Uterus (tissue), 4 donors: ENCODE measurements around the gene NIPAL3. TPM values are rescaled to one million over a fixed set of nuclear protein-coding genes. Genes with fewer than 3 reads are reported as not detected.

ENCODE experiments used
- DNase-seq, 2 donors: peaks; one replicate each; pipeline ENCODE4 v3.0.0-alpha.2; 2019 to 2020
- H3K27ac ChIP-seq, 2 donors: fragments of 200-600 bp; sonication (generic); 1 replicate in 1 of 2; 2 replicates in 1 of 2; pipeline ENCODE4 v1.5.1; 2016 to 2018
- H3K27me3 ChIP-seq, 2 donors: fragments of 200-600 bp; sonication (generic); one replicate each; pipeline ENCODE4 v1.5.1; 2018 to 2019; ENCODE audit warnings: control low read depth in 1 of 2
- H3K36me3 ChIP-seq, 2 donors: fragments of 200-600 bp; sonication (generic); one replicate each; pipeline ENCODE4 v1.5.1; 2019; ENCODE audit warnings: control low read depth in 1 of 2
- H3K4me1 ChIP-seq, 2 donors: fragments of 200-600 bp; sonication (generic); one replicate each; pipeline ENCODE4 v1.5.1; 2018 to 2019; ENCODE audit warnings: control low read depth in 1 of 2
- H3K4me3 ChIP-seq, 2 donors: fragments of 200-600 bp; sonication (generic); 1 replicate in 1 of 2; 2 replicates in 1 of 2; pipeline ENCODE4 v1.5.1; 2018 to 2019; ENCODE audit warnings: mild to moderate bottlenecking in 1 of 2
- H3K9me3 ChIP-seq, 2 donors: fragments of 200-600 bp; sonication (generic); one replicate each; pipeline ENCODE4 v1.5.1; 2019; ENCODE audit warnings: control low read depth in 1 of 2
- CTCF ChIP-seq, 4 experiments: fragments of 200-600 bp in 2 of 4; fragments of 450-650 bp in 2 of 4; sonication (generic) in 2 of 4; IDR thresholded peaks; one replicate each; pipeline ENCODE4 v1.5.1; 2016 to 2019; ENCODE audit warnings: antibody characterized with exemption in 4 of 4, mild to moderate bottlenecking in 2 of 4, moderate library complexity in 1 of 4
- POLR2A ChIP-seq, 2 donors: fragments of 450-650 bp; IDR thresholded peaks; one replicate each; pipeline ENCODE4 v1.6.1; 2016; ENCODE audit warnings: antibody characterized with exemption in 2 of 2, mild to moderate bottlenecking in 1 of 2, moderate library complexity in 1 of 2
- intact Hi-C: fragments of 100-400 bp; cut with DNase I; formaldehyde crosslinking; loops from one replicate; pipeline ENCODE4 v1.15.1; 2023; ENCODE audit warnings: low total_unique reads
- total RNA-seq, 4 donors: library from RNA; depleted of rRNA in 3 of 4; stranded (reverse); fragments of >200 nt in 3 of 4; gene quantifications; one replicate each; pipeline versions ENCODE4 v1.1.0 to v1.2.4, GENCODE V29; 2014 to 2023
- donor health status: DM: yes; HTN: yes; CAD: no.

NIPAL3 gene
- total RNA-seq, 4 donors from 2014 or later, result 14.2 to 36.8 (median 21.5) TPM

GRCh38 chr1:24382165-24382577 is 33.4 kb upstream of the NIPAL3 start:
- Histone ChIP-seq H3K27me3 (no peaks in the 10 kb centered on the region), H3K4me1 (no peaks in the 10 kb centered on the region), H3K4me3 (no peak overlapping the region), H3K36me3 (no peaks in the 10 kb centered on the region), H3K27ac (no peak overlapping the region), H3K9me3 (no peaks in the 10 kb centered on the region)
- no peak for DNase-seq
- TF ChIP-seq POLR2A (IDR thresholded peaks at IDR 0.05) (no peak), CTCF (IDR thresholded peaks at IDR 0.05) (no peak)
- intact Hi-C loops, result no loop called here

GRCh38 chr1:24383381-24383940 is 32.1 kb upstream of the NIPAL3 start:
- Histone ChIP-seq H3K9me3 (no peaks in the 10 kb centered on the region), H3K27ac (no peak overlapping the region), H3K27me3 (no peaks in the 10 kb centered on the region), H3K36me3 (no peaks in the 10 kb centered on the region), H3K4me3 (no peak overlapping the region), H3K4me1 (no peaks in the 10 kb centered on the region)
- TF ChIP-seq POLR2A (IDR thresholded peaks at IDR 0.05) (no peak), CTCF (IDR thresholded peaks at IDR 0.05) (no peak)
- DNase-seq, result no peak
- intact Hi-C loops, result no loop called here

DNA sequence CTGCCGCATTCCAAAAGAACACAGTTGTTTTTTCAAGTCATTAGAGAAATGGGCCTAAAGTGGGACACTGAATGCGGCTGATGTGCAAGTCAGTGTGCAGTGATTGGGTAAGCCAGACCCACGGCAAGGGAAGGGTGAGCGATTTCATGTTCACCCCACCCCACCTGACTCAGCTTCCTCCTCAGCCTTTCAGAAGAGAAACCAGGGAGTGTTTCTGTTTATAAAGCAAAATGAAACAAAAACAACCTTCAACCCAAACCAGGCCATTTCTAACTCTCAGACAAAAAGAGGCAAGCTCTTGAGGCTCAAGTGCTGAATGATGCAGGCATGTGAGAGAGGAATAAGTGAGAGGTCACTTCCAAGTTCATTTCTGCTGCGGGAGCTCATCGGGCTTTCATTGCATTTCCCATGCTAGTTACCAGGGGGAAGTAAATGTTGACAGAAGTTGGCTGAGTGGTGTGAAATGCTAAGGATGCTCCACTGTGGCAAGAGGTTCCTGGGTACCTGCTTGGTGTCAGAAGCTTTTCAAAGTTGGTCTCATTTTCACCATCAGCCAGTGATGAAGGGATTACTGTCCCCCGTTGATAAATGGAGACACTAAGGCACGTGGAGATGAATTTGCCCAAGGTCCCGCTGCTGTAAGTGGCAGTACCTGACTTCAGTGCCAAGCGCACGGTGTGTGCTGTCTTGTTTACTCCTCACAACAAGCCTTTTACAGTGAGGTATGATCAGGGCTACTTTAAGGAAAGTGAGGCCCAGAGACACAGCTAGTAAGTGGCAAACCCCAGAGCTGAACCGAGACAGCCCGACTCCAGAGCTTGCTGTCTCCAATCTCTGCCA is 31.1 kb upstream of the NIPAL3 start:
- H3K36me3 ChIP-seq, result no peaks in the 10 kb centered on the region
- H3K4me3 ChIP-seq, result no peak overlapping the region
- DNase-seq, result no peak
- H3K4me1 ChIP-seq, result no peaks in the 10 kb centered on the region
- H3K27ac ChIP-seq, result no peak overlapping the region
- TF ChIP-seq CTCF (IDR thresholded peaks at IDR 0.05) (no peak), POLR2A (IDR thresholded peaks at IDR 0.05) (no peak)
- no peaks in the 10 kb centered on the region for H3K9me3 ChIP-seq
- intact Hi-C loops, result no loop called here
- no peaks in the 10 kb centered on the region for H3K27me3 ChIP-seq

DNA sequence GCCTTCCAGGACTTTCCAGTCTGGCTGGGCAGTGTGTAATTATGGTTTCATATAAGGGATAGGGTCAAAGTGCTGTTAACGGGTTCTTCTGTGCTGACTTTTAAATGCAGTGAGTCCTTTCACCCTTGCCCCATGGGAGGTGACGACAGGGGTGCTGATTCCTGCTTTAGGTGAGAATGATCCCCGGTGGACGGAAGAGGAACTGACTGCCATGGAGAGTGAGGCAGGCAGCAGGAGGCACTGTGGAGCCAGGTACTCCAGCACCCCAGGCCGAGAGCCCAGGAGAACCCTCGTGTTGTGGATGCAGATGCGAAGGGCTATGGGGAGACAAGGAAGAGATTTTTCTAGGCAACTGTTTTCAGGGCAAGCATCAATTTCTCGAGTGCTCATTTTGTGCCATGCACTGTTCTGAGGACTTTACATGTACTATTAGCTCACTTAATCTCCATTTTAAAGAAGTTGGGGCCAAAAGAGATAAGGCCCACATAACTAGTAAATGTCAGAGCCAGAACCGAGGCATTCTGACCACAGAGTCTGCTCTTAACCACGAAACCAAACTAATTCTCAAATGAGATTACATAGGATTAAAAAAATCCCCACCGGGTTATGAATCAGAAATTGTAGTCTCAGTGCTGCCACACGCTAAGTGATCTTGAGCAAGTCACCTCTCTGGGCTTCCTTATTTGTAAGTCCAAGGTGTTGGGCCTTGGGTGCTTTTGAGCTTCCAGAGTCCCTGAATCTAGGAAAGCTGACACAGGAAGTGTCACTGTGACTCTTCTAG is 30.3 kb upstream of the NIPAL3 start:
- DNase-seq, result no peak
- TF ChIP-seq CTCF (IDR thresholded peaks at IDR 0.05) (no peak), POLR2A (IDR thresholded peaks at IDR 0.05) (no peak)
- no peaks in the 10 kb centered on the region for H3K9me3 ChIP-seq
- H3K36me3 ChIP-seq, result no peaks in the 10 kb centered on the region
- intact Hi-C loops, result no loop called here
- no peaks in the 10 kb centered on the region for H3K27me3 ChIP-seq
- no peaks in the 10 kb centered on the region for H3K4me1 ChIP-seq
- no peak overlapping the region for H3K27ac ChIP-seq
- no peak overlapping the region for H3K4me3 ChIP-seq

- Histone ChIP-seq H3K27me3 (no peaks in the 10 kb centered on the region), H3K36me3 (no peaks in the 10 kb centered on the region), H3K4me3 (no peak overlapping the region), H3K27ac (no peak overlapping the region), H3K4me1 (no peaks in the 10 kb centered on the region), H3K9me3 (no peaks in the 10 kb centered on the region)
- DNase-seq, result no peak
- no peak for TF ChIP-seq POLR2A (IDR thresholded peaks at IDR 0.05)
- no peak for TF ChIP-seq CTCF (IDR thresholded peaks at IDR 0.05)
- intact Hi-C loops, result no loop called here
Measured at GRCh38 chr1:24386241-24386640, 29.4 kb upstream of the NIPAL3 start.
